ENCODE measurements around the gene FETUB. TPM values are rescaled to one million over a fixed set of nuclear protein-coding genes. Genes with fewer than 3 reads are reported as not detected.

FETUB gene
- total and polyA plus RNA-seq, 2 of the 4 experiments (the other 2 are of a cell fraction): not detected

- Histone ChIP-seq H3K56ac (ENCODE audit: extremely low read depth, insufficient read depth, low read length) (no peak overlapping the region), H3K9me1 (ENCODE audit: insufficient read depth, low read length) (no peaks in the 10 kb centered on the region), H2BK20ac (ENCODE audit: low read depth, low read length) (no peak overlapping the region), H2AFZ (replicated peaks; ENCODE audit: low read length, poor library complexity) (no peak overlapping the region), H3K23ac (ENCODE audit: low read depth, low read length) (no peak overlapping the region), H2BK5ac (ENCODE audit: low read depth, low read length, poor library complexity, severe bottlenecking) (no peak overlapping the region), H3K9ac (ENCODE audit: low read depth, low read length) (no peak overlapping the region), H2BK120ac (ENCODE audit: low read depth, low read length) (no peak overlapping the region), H3K27ac (ENCODE audit: insufficient read depth, low read length) (no peak overlapping the region), H3K79me1 (ENCODE audit: low read depth in 1 of 2, low read length in 2 of 2) (no peaks in the 10 kb centered on the region), H2AK5ac (ENCODE audit: low read depth, low read length) (no peak overlapping the region), H3K4ac (ENCODE audit: low read depth, low read length) (no peak overlapping the region), H4K20me1 (ENCODE audit: insufficient read depth, low read length) (no peaks in the 10 kb centered on the region), H3K9me3 (ENCODE audit: control insufficient read depth, insufficient read depth, low read length) (no peaks in the 10 kb centered on the region), H3K4me2 (ENCODE audit: low read depth, low read length) (no peak overlapping the region), H3K4me3 (ENCODE audit: insufficient read depth, low read depth, low read length) (no peak overlapping the region), H3K18ac (ENCODE audit: low read depth, low read length) (no peak overlapping the region), H4K8ac (ENCODE audit: low read depth in 2 of 2, low read length in 2 of 2) (no peak overlapping the region), H4K5ac (ENCODE audit: low read depth, low read length) (no peak overlapping the region), H2AK9ac (replicated peaks; ENCODE audit: low read depth, low read length, poor library complexity) (no peak overlapping the region), H3K27me3 (ENCODE audit: control insufficient read depth, insufficient read depth, low read length) (peaks cover 23% of the 10 kb centered on the region), H3K14ac (replicated peaks; ENCODE audit: low read depth, low read length) (no peak overlapping the region), H2BK15ac (ENCODE audit: low read depth, low read length) (no peak overlapping the region), H4K91ac (ENCODE audit: insufficient read depth, low read depth, low read length) (no peak overlapping the region), H3K36me3 (ENCODE audit: control insufficient read depth, insufficient read depth, low read length) (no peaks in the 10 kb centered on the region), H3K4me1 (ENCODE audit: control insufficient read depth, insufficient read depth, low read length) (no peaks in the 10 kb centered on the region)
- ChIA-PET POLR2A (ENCODE audit: unreplicated experiment) (no interaction called here), CTCF (no interaction called here)
- DNase-seq: no peak
- no TSS peak for BruUV-seq (replicated peaks)
- ATAC-seq (ENCODE audit: low read depth): peak; percentile 46; the same call in 1 of the 2 replicates
- WGBS, 2 experiments (ENCODE audit: extremely low coverage in 2 of 2, insufficient read length in 1 of 2): 52% methylated on average over 4 of the region's 9 CpGs; no CpG with 5 or more reads in 1 of the 2 experiments
- TF ChIP-seq NFE2L2 (IDR thresholded peaks at IDR 0.05; ENCODE audit: low read depth, low read length) (no peak), RAD21 (IDR thresholded peaks at IDR 0.05; ENCODE audit: low read length) (no peak), SMC3 (IDR thresholded peaks at IDR 0.05; ENCODE audit: low read depth, low read length) (no peak), POLR2A (IDR thresholded peaks at IDR 0.05; ENCODE audit: low read depth, low read length) (no peak), CHD1 (IDR thresholded peaks at IDR 0.05; ENCODE audit: low read depth, low read length) (no peak), MAFK (IDR thresholded peaks at IDR 0.05; ENCODE audit: low read depth, low read length) (no peak), MAZ (IDR thresholded peaks at IDR 0.05; ENCODE audit: borderline replicate concordance, low read depth, low read length) (no peak), CTCF (conservative IDR thresholded peaks at IDR 0.05; ENCODE audit: low read depth, low read length) (no peak), MXI1 (IDR thresholded peaks at IDR 0.05; ENCODE audit: borderline replicate concordance, low read depth, low read length) (no peak), RCOR1 (IDR thresholded peaks at IDR 0.05; ENCODE audit: insufficient replicate concordance, low read length) (no peak)
- in situ Hi-C loops (cut with MboI; ENCODE audit: low sequenced_read_pairs) (no loop called here), intact Hi-C loops (cut with micrococcal nuclease) (no loop called here), dilution Hi-C loops (cut with HindIII; ENCODE audit: low sequenced_read_pairs, unreplicated experiment) (no loop called here)
Observed at GRCh38 chr3:186640473-186640818, 247 bp downstream of the FETUB start.

Data from IMR-90 (cell line).